Measurements from ENCODE around the gene EFHD1. TPM values are rescaled to one million over a fixed set of nuclear protein-coding genes. Genes with fewer than 3 reads are reported as not detected.
"Not testable (repeated sequence)": the region's sequence is repeated elsewhere in the genome, so short reads cannot be mapped to it uniquely, and the experiment has no call there.

Gene EFHD1
- total and polyA plus RNA-seq, 4 donors: 2.2 to 8.6 (median 4.9) TPM

DNA sequence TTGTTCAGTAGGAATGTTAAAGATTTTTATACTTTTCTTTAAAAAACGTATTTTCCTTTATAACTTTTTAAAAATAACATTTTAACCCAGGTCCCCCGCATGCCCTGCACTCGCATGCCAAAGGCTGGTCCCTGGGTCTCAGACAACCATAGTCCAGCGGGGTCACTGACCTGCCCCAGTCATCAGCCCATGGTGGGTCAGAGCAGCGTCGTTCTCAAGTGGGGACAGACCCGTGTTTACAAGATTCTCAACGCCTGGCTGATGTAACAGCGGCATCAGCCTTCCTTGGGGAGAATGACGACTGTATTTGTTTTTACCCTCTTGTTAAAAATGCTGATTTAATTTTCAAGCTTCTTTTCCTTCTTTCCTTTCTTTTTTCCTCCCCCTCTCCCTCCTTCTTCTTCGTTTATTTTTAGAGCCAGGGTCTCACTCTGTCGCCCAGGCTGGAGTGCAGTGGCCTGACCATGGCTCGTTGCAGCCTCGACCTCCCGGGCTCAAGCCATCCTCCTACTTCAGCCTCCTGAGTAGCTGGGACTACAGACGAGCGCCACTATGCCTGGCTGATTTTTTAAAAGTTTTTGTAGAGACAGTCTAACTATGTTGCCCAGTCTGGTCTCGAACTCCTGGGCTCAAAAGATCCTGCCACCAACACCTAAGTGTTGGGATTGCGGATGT is 1.0 kb upstream of the EFHD1 start:
- Histone ChIP-seq H3K36me3 (ENCODE audit: control insufficient read depth in 4 of 4, insufficient read depth in 4 of 4, low read length in 4 of 4) (no peaks in the 10 kb centered on the region), H3K27me3 (ENCODE audit: control insufficient read depth in 3 of 3, insufficient read depth in 3 of 3, low read length in 2 of 3) (peaks cover 3 to 27% (median 23%) of the 10 kb centered on the region in 3 donors), H3K9me3 (ENCODE audit: control insufficient read depth in 4 of 4, insufficient read depth in 3 of 4, low read length in 3 of 4) (no peaks in the 10 kb centered on the region), H3K4me1 (ENCODE audit: control insufficient read depth in 5 of 5, insufficient read depth in 5 of 5, low read length in 5 of 5) (peaks cover 0 to 16% (median 3%) of the 10 kb centered on the region in 5 donors), H3K4me3 (no peak overlapping the region), H3K27ac (ENCODE audit: low read depth in 1 of 2, low read length in 1 of 2) (peak overlapping the region in 1 of 2 donors; percentile 50), H3K9ac (ENCODE audit: insufficient read depth in 1 of 2, low read length in 2 of 2) (peak overlapping the region in 1 of 2 donors; percentile 23)
- ATAC-seq (ENCODE audit: insufficient read depth, low FRiP score): no peak
- no peak for DNase-seq
- WGBS, 2 donors: 50 to 56% methylated on average over 19 of the region's 19 CpGs
- TF ChIP-seq, protein P1, sequence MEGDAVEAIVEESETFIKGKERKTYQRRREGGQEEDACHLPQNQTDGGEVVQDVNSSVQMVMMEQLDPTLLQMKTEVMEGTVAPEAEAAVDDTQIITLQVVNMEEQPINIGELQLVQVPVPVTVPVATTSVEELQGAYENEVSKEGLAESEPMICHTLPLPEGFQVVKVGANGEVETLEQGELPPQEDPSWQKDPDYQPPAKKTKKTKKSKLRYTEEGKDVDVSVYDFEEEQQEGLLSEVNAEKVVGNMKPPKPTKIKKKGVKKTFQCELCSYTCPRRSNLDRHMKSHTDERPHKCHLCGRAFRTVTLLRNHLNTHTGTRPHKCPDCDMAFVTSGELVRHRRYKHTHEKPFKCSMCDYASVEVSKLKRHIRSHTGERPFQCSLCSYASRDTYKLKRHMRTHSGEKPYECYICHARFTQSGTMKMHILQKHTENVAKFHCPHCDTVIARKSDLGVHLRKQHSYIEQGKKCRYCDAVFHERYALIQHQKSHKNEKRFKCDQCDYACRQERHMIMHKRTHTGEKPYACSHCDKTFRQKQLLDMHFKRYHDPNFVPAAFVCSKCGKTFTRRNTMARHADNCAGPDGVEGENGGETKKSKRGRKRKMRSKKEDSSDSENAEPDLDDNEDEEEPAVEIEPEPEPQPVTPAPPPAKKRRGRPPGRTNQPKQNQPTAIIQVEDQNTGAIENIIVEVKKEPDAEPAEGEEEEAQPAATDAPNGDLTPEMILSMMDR (IDR thresholded peaks at IDR 0.05; ENCODE audit: control extremely low read depth, extremely low read depth): no peak

DNA sequence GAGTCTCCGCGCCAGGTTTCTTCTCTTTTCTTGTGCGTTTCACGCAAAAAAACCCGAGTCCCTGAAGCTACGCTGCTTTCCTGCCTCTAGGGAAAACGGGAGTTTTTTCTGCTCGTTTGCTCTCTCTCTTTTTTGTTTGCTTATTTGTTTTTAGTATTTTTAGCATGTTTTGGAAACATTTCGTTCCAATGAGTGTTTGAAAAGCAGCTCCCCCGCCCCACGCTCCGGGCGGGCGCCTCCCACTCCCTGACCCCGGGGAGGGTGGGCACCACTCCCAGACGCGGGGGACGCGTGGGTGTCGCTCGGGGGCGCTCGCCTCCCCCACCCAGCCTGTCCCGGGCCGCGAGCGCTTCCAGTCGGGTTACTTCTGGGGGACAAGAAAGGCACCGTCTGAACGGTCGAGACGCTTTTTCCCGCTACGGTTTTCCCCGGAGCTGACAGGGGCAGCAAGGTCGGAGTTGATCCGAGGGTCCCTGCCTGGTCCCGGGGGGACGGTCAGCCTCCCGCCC is 446 bp upstream of the EFHD1 start:
- H3K4me1 ChIP-seq (ENCODE audit: control insufficient read depth in 5 of 5, insufficient read depth in 5 of 5, low read length in 5 of 5): peaks cover 0 to 16% (median 3%) of the 10 kb centered on the region in 5 donors
- H3K9me3 ChIP-seq (ENCODE audit: control insufficient read depth in 4 of 4, insufficient read depth in 3 of 4, low read length in 3 of 4): no peaks in the 10 kb centered on the region
- peaks cover 3 to 27% (median 23%) of the 10 kb centered on the region in 3 donors for H3K27me3 ChIP-seq (ENCODE audit: control insufficient read depth in 3 of 3, insufficient read depth in 3 of 3, low read length in 2 of 3)
- H3K27ac ChIP-seq (ENCODE audit: low read depth in 1 of 2, low read length in 1 of 2): peak overlapping the region; percentile 46 to 60
- H3K4me3 ChIP-seq: peak overlapping the region; percentile 45
- TF ChIP-seq, protein P1 (IDR thresholded peaks at IDR 0.05; ENCODE audit: control extremely low read depth, extremely low read depth): no peak
- peak in 1 of 3 donors; percentile 57 for DNase-seq
- no peak for ATAC-seq (ENCODE audit: insufficient read depth, low FRiP score)
- H3K36me3 ChIP-seq (ENCODE audit: control insufficient read depth in 4 of 4, insufficient read depth in 4 of 4, low read length in 4 of 4): no peaks in the 10 kb centered on the region
- peak overlapping the region in 1 of 2 donors; percentile 23 for H3K9ac ChIP-seq (ENCODE audit: insufficient read depth in 1 of 2, low read length in 2 of 2)
- 1 to 2% methylated on average over 37 to 40 of the region's 40 CpGs for WGBS, 2 donors

DNA sequence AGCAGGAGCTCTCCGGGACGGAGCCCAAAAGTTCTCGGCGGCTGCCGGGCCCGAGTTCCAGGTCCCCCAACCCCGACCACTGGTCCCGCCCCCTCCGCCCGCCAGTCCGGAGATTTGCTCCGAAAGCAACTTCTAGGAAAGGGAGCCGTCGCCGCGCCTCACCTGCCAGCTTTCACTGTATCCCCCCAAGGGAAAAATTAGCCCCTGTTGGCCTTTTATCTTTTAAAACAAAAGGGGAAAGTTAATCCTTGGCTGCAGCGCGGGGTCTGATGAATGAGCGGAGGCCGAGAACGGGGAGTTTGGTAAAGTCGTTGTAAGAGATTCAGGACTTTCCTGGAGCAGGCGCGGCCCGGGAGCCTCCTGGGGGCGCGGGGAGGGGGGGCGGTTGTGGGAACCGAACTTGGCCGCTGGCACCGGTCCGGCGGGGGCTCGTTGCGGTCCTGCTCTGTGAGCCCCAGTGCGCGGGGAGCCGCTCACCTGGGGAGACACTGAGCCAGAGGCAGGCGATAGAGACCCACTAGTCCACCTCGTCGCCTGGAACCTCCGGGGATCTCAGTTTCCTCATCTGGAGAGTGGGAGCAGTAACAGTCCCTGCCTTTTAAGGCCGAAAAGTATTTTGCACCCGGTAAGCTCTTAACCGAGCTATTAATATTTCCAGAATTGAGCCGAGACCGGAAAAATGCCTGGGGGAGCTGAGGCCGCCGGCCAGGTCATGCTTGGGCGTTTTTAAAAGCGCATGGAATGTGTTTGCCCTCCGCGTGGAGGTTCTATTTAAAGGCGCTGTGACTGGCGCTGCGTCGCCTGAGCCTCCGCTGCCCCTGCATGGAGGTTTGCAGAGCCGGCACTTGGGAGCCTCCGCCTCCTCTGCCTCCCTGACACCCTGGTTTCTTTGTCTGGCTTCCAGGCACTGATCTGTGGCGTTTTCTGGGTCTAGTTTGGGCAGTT is 1.1 kb downstream of the EFHD1 start:
- WGBS, 2 donors: 9 to 10% methylated on average over 61 of the region's 61 CpGs
- Histone ChIP-seq H3K9me3 (ENCODE audit: control insufficient read depth in 4 of 4, insufficient read depth in 3 of 4, low read length in 3 of 4) (no peaks in the 10 kb centered on the region), H3K27me3 (ENCODE audit: control insufficient read depth in 3 of 3, insufficient read depth in 3 of 3, low read length in 2 of 3) (peaks cover 3 to 25% (median 23%) of the 10 kb centered on the region in 3 donors), H3K9ac (ENCODE audit: insufficient read depth in 1 of 2, low read length in 2 of 2) (no peak overlapping the region), H3K27ac (ENCODE audit: low read depth in 1 of 2, low read length in 1 of 2) (no peak overlapping the region), H3K36me3 (ENCODE audit: control insufficient read depth in 4 of 4, insufficient read depth in 4 of 4, low read length in 4 of 4) (no peaks in the 10 kb centered on the region), H3K4me3 (peak overlapping the region; percentile 45), H3K4me1 (ENCODE audit: control insufficient read depth in 5 of 5, insufficient read depth in 5 of 5, low read length in 5 of 5) (peaks cover 0 to 16% (median 3%) of the 10 kb centered on the region in 5 donors)
- TF ChIP-seq, protein P1 (IDR thresholded peaks at IDR 0.05; ENCODE audit: control extremely low read depth, extremely low read depth): no peak
- ATAC-seq (ENCODE audit: insufficient read depth, low FRiP score) (no peak), DNase-seq (peak; percentile 14 to 28 (median 23))

DNA sequence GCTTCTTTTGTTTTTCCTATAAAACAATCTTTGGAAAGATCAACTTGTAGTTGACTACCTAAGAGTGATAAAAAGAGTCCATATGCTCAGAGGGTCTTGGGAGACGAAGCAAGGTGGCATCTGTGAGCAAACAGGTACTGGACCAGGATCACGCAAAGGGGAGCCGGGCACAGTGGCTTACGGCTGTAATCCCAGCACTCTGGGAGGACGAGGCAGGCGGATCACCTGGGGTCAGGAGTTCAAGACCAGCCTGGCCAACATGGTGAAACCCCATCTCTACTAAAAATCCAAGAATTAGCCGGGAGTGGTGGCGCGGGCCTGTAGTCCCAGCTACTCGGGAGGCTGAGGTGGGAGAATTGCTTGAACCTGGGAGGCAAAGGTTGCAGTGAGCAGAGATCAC is 2.0 kb downstream of the EFHD1 start:
- Histone ChIP-seq H3K4me1 (ENCODE audit: control insufficient read depth in 5 of 5, insufficient read depth in 5 of 5, low read length in 5 of 5) (peaks cover 0 to 16% (median 3%) of the 10 kb centered on the region in 5 donors), H3K27me3 (ENCODE audit: control insufficient read depth in 3 of 3, insufficient read depth in 3 of 3, low read length in 2 of 3) (peaks cover 3 to 25% (median 23%) of the 10 kb centered on the region in 3 donors)
- not testable (repeated sequence) for H3K9me3 ChIP-seq (ENCODE audit: control insufficient read depth in 4 of 4, insufficient read depth in 3 of 4, low read length in 3 of 4); H3K36me3 ChIP-seq (ENCODE audit: control insufficient read depth in 4 of 4, insufficient read depth in 4 of 4, low read length in 4 of 4); DNase-seq; ATAC-seq (ENCODE audit: insufficient read depth, low FRiP score); H3K9ac ChIP-seq (ENCODE audit: insufficient read depth in 1 of 2, low read length in 2 of 2); H3K27ac ChIP-seq (ENCODE audit: low read depth in 1 of 2, low read length in 1 of 2); H3K4me3 ChIP-seq
- 96 to 97% methylated on average over 10 of the region's 10 CpGs for WGBS, 2 donors
